ENCODE results near the gene CCNA1. TPM values are rescaled to one million over a fixed set of nuclear protein-coding genes. Genes with fewer than 3 reads are reported as not detected.

CCNA1 gene
- total and polyA plus RNA-seq, 2 donors: 0.24 TPM; not detected in 1

GRCh38 chr13:36480726-36481427, 48.6 kb downstream of the CCNA1 start:
- 57% methylated on average over 2 of the region's 2 CpGs for WGBS
- no peak for DNase-seq (ENCODE audit: extremely low spot score)
- Histone ChIP-seq H3K27ac (ENCODE audit: low read depth) (no peak overlapping the region), H3K36me3 (ENCODE audit: insufficient read depth) (no peaks in the 10 kb centered on the region), H3K4me3 (ENCODE audit: low read depth, low read length) (no peak overlapping the region), H3K4me1 (ENCODE audit: insufficient read depth) (no peaks in the 10 kb centered on the region)

GRCh38 chr13:36490055-36490454, 57.8 kb downstream of the CCNA1 start:
- no peak overlapping the region for H3K4me3 ChIP-seq (ENCODE audit: low read depth, low read length)
- no peaks in the 10 kb centered on the region for H3K4me1 ChIP-seq (ENCODE audit: insufficient read depth)
- DNase-seq (ENCODE audit: extremely low spot score): no peak
- no peak overlapping the region for H3K27ac ChIP-seq (ENCODE audit: low read depth)
- no peaks in the 10 kb centered on the region for H3K36me3 ChIP-seq (ENCODE audit: insufficient read depth)

Other genes starting within 250 kb of the CCNA1 start
- 0.32 TPM for gene SOHLH2, start 217.9 kb upstream of the CCNA1 start, total RNA-seq
- 2.2 TPM for gene SOHLH2, start 217.9 kb upstream of the CCNA1 start, polyA plus RNA-seq
- gene CCDC169, start 134.7 kb upstream of the CCNA1 start, total RNA-seq: 7.0 TPM
- 3.1 TPM for gene CCDC169, start 134.7 kb upstream of the CCNA1 start, polyA plus RNA-seq
- gene SPART, start 86.1 kb upstream of the CCNA1 start, total RNA-seq: 124 TPM
- gene SPART, start 86.1 kb upstream of the CCNA1 start, polyA plus RNA-seq: 60.9 TPM
- gene SERTM1, start 241.5 kb downstream of the CCNA1 start, total RNA-seq: 1.7 TPM
- gene SERTM1, start 241.5 kb downstream of the CCNA1 start, polyA plus RNA-seq: 0.18 TPM